Thymus (tissue), 11 donors: ENCODE results near the gene NFYB. TPM values are rescaled to one million over a fixed set of nuclear protein-coding genes. Genes with fewer than 3 reads are reported as not detected.
"Not testable (repeated sequence)": the region's sequence is repeated elsewhere in the genome, so short reads cannot be mapped to it uniquely, and the experiment has no call there.

Experiments used
- DNase-seq, 9 donors: peaks; one replicate each; pipeline ENCODE4 v3.0.0-alpha.2; 2013; ENCODE audit warnings: low spot score in 9 of 9, low read depth in 6 of 9, missing footprints in 1 of 9
- H3K27ac ChIP-seq, 2 donors: one replicate each; pipeline ENCODE4 v1.5.1; 2013; ENCODE audit warnings: control low read depth in 1 of 2, low read depth in 1 of 2, low read length in 1 of 2, mild to moderate bottlenecking in 1 of 2, moderate library complexity in 1 of 2
- H3K27me3 ChIP-seq, 2 donors: one replicate each; pipeline ENCODE4 v1.5.1; 2013; ENCODE audit warnings: low read length in 1 of 2; ENCODE audit not compliant: control insufficient read depth in 2 of 2, insufficient read depth in 1 of 2
- H3K36me3 ChIP-seq, 2 donors: one replicate each; pipeline ENCODE4 v1.5.1; 2013; ENCODE audit warnings: low read length in 1 of 2, mild to moderate bottlenecking in 1 of 2, moderate library complexity in 1 of 2; ENCODE audit not compliant: control insufficient read depth in 2 of 2, insufficient read depth in 2 of 2
- H3K4me1 ChIP-seq, 2 donors: one replicate each; pipeline ENCODE4 v1.5.1; 2013; ENCODE audit warnings: low read length in 2 of 2; ENCODE audit not compliant: control insufficient read depth in 2 of 2, insufficient read depth in 2 of 2
- H3K4me3 ChIP-seq, 2 donors: one replicate each; pipeline ENCODE4 v1.5.1; 2013; ENCODE audit warnings: low read length in 2 of 2, control low read depth in 1 of 2, mild to moderate bottlenecking in 1 of 2
- H3K9me3 ChIP-seq, 2 donors: one replicate each; pipeline ENCODE4 v1.5.1; 2013; ENCODE audit warnings: low read length in 1 of 2, mild to moderate bottlenecking in 1 of 2; ENCODE audit not compliant: control insufficient read depth in 2 of 2, insufficient read depth in 1 of 2
- WGBS: extraction: QIAGEN DNeasy Blood & Tissue Kit; methylation state at CpG from one replicate; pipeline ENCODE4 v1.1.7; 2013; 5-methylcytosine and 5-hydroxymethylcytosine counted together
- polyA plus RNA-seq: library from polyadenylated mRNA; stranded (reverse); fragments of 200-250 nt; gene quantifications from one replicate; pipeline ENCODE4 v1.2.3, GENCODE V29; 2013
- total RNA-seq: library from RNA; stranded (reverse); fragments of 120-200 nt; gene quantifications from one replicate; pipeline ENCODE4 v1.2.4, GENCODE V29; 2013
- donor health status: healthy.

The NFYB gene
- total and polyA plus RNA-seq, 2 donors: 37.1 to 55.1 TPM

GRCh38 chr12:104177663-104178501, 39.9 kb upstream of the NFYB start:
- Histone ChIP-seq H3K4me3 (no peak overlapping the region), H3K4me1 (no peaks in the 10 kb centered on the region), H3K9me3 (no peaks in the 10 kb centered on the region), H3K27ac (no peak overlapping the region), H3K36me3 (no peaks in the 10 kb centered on the region), H3K27me3 (no peaks in the 10 kb centered on the region)
- WGBS: 69% methylated on average over 8 of the region's 8 CpGs
- DNase-seq: no peak

GRCh38 chr12:104177336-104177662, 39.3 kb upstream of the NFYB start:
- DNase-seq: no peak
- 92% methylated on average over 2 of the region's 2 CpGs for WGBS
- no peaks in the 10 kb centered on the region for H3K4me1 ChIP-seq

GRCh38 chr12:104175726-104176247, 37.8 kb upstream of the NFYB start:
- H3K9me3 ChIP-seq: no peaks in the 10 kb centered on the region
- no peaks in the 10 kb centered on the region for H3K4me1 ChIP-seq
- DNase-seq: no peak
- no peaks in the 10 kb centered on the region for H3K27me3 ChIP-seq
- H3K36me3 ChIP-seq: no peaks in the 10 kb centered on the region
- no peak overlapping the region for H3K27ac ChIP-seq
- no peak overlapping the region for H3K4me3 ChIP-seq
- WGBS: 88% methylated on average over 10 of the region's 10 CpGs

More at GRCh38 chr12:104177336-104177662, 39.3 kb upstream of the NFYB start:
- no peak overlapping the region for H3K27ac ChIP-seq
- no peaks in the 10 kb centered on the region for H3K27me3 ChIP-seq
- H3K4me3 ChIP-seq: no peak overlapping the region
- no peaks in the 10 kb centered on the region for H3K9me3 ChIP-seq
- no peaks in the 10 kb centered on the region for H3K36me3 ChIP-seq

- H3K36me3 ChIP-seq, H3K27me3 ChIP-seq, H3K4me3 ChIP-seq, DNase-seq, H3K27ac ChIP-seq, H3K9me3 ChIP-seq, H3K4me1 ChIP-seq: not testable (repeated sequence)
- 96% methylated on average over 5 of the region's 5 CpGs for WGBS
Observed at GRCh38 chr12:104173804-104174203, 35.8 kb upstream of the NFYB start.

DNA sequence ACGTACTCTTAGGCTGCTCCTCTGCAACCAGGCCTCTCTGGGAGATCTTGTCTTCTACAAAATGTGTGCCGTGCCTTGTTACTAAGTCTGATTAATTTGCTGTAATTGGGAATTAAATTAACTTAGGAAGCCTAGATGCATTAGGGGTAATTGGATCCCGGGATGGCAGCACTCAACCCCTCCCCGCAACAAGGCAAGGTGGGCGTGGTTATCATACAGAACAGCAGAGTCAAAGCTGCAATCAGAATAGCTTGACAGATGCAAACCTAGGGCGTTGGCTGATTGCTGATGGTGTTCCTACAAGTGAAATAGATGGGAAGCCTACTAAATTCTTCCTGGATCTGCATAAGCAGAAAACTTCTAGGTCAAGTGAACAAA, 34.5 kb upstream of the NFYB start:
- WGBS: 96% methylated on average over 6 of the region's 6 CpGs
- H3K27me3 ChIP-seq: no peaks in the 10 kb centered on the region

DNA sequence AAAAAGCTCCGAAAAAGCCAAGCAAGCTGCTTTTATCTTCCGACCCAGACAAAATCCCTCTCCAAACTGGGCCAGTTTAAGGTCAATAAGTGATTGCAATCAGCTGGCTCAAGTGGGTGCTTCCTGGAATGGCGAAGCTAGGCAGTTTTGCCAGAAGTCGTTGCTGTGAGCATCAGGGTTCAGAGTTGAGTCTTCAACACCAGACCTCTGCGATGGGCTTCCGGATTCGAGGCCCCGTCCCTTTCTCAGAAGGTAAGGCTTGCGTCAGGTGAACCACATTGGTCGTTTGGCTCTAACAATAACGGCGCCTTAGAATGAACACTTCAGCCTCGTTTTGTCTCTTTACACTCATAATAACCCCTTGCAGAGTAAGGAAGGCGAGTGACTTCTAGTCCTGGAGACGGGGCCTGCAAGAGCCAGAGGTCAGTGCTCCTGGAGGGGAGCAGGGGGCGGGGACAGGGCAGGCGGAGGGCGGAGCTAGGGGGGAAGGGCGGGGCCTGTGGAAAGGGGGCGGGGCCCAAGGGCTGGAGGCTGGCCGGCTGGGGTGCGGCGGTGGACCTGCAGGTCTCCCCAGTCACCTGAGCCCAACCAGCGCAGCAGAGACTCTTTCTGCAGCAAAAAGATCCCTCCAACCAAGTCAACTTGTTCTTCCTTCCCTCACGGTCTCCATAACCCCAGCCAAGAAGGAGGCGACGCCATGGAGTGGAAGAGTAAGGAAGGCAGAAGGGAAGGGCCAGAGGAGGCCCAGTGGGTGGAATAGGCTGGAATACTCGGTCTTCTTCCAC, 34.0 kb upstream of the NFYB start:
- no peaks in the 10 kb centered on the region for H3K9me3 ChIP-seq
- no peaks in the 10 kb centered on the region for H3K4me1 ChIP-seq
- H3K27me3 ChIP-seq: no peaks in the 10 kb centered on the region
- 92% methylated on average over 28 of the region's 28 CpGs for WGBS
- no peak overlapping the region for H3K27ac ChIP-seq
- DNase-seq: no peak
- no peak overlapping the region for H3K4me3 ChIP-seq
- H3K36me3 ChIP-seq: no peaks in the 10 kb centered on the region

More for the DNA sequence above, 34.5 kb upstream of the NFYB start:
- Histone ChIP-seq H3K36me3 (no peaks in the 10 kb centered on the region), H3K4me1 (no peaks in the 10 kb centered on the region), H3K4me3 (no peak overlapping the region), H3K27ac (no peak overlapping the region), H3K9me3 (no peaks in the 10 kb centered on the region)
- DNase-seq: no peak

- Histone ChIP-seq H3K9me3 (no peaks in the 10 kb centered on the region), H3K27ac (no peak overlapping the region), H3K27me3 (no peaks in the 10 kb centered on the region), H3K36me3 (no peaks in the 10 kb centered on the region), H3K4me1 (no peaks in the 10 kb centered on the region), H3K4me3 (no peak overlapping the region)
- 84% methylated on average over 5 of the region's 5 CpGs for WGBS
- DNase-seq: no peak
Observed at GRCh38 chr12:104168596-104168995, 30.6 kb upstream of the NFYB start.

DNA sequence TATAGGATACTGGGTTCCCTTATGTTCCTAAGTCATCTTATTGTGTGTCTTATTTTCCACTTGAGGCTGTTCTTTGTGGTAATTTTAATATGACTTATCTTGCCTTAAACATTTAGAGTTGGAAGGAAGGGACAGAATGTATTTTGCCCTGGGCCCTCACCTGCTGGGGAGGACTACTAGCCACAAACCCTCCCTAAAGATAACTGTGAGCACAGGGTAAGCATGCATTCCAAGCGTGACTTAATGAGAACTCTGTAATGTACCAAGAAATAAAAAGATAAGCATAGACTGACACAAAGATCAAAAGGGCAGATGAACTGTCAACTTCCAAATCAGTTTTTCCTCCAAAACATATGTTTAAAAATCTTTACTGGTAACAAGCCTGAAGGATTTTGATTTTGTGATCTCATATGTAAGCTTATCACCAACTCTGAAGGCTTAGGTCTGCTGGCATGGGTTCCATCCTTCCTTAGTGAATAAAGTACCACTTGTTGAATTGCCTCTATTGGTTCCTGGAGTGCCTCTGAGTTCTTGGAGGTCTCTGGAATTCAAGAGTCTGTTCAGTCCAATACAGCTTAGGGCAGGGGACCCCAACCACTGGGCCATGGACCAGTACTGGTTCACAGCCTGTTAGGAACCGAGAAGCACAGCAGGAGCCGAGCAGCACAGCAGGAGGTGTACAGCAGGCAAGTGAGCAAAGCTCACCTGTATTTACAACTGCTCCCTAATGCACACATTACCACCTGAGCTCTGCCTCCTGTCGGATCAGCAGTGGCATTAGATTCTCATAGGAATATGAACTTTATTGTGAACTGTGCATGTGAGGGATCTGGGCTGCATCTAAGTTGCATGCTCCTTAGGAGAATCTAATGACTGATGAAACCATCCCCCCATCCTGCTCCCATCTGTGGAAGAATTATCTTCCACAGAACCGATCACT, 29.8 kb upstream of the NFYB start:
- no peak for DNase-seq
- Histone ChIP-seq H3K9me3 (no peaks in the 10 kb centered on the region), H3K27ac (no peak overlapping the region), H3K27me3 (no peaks in the 10 kb centered on the region), H3K4me1 (no peaks in the 10 kb centered on the region), H3K36me3 (no peaks in the 10 kb centered on the region), H3K4me3 (no peak overlapping the region)
- WGBS: 91% methylated on average over 5 of the region's 5 CpGs
